NCI-H2171 (cell line): ENCODE results near the gene CCDC74A.
"Not testable (repeated sequence)": the region's sequence is repeated elsewhere in the genome, so short reads cannot be mapped to it uniquely, and the experiment has no call there.

ENCODE experiments used
- DNase-seq: peaks from one replicate; lab custom pipeline; 2025; lab: John Stamatoyannopoulos, UW

The CCDC74A gene

GRCh38 chr2:131566371-131566770, 38.7 kb downstream of the CCDC74A start:
- DNase-seq, result no peak

GRCh38 chr2:131567891-131568290, 40.2 kb downstream of the CCDC74A start:
- DNase-seq, result no peak

- DNase-seq, result not testable (repeated sequence)
Observed at GRCh38 chr2:131568401-131568800, 40.7 kb downstream of the CCDC74A start.

GRCh38 chr2:131572175-131572574, 44.5 kb downstream of the CCDC74A start:
- DNase-seq, result no peak

GRCh38 chr2:131577812-131578211, 50.1 kb downstream of the CCDC74A start:
- no peak for DNase-seq

GRCh38 chr2:131580187-131580586, 52.5 kb downstream of the CCDC74A start:
- DNase-seq, result no peak
